GM19328 (cell line): Measurements from ENCODE around the gene THRAP3.

Experiments used
- ATAC-seq: cut with Tn5 transposase; IDR thresholded peaks from one replicate; pipeline ENCODE4 v1.9.1; 2021; ENCODE audit warnings: mild to moderate bottlenecking, moderate library complexity; ENCODE audit not compliant: unreplicated experiment

Gene THRAP3

GRCh38 chr1:36351227-36351977 is 127.2 kb downstream of the THRAP3 start:
- ATAC-seq = no peak

- no peak for ATAC-seq
Measured at GRCh38 chr1:36352125-36352909, 128.1 kb downstream of the THRAP3 start.

GRCh38 chr1:36352910-36353878 is 129.0 kb downstream of the THRAP3 start:
- no peak for ATAC-seq

GRCh38 chr1:36354486-36354885 is 130.2 kb downstream of the THRAP3 start:
- no peak for ATAC-seq
